GM23248 (cell line): Measurements from ENCODE around the gene SCN8A. TPM values are rescaled to one million over a fixed set of nuclear protein-coding genes. Genes with fewer than 3 reads are reported as not detected.

ENCODE experiments used
- DNase-seq: peaks from one replicate; pipeline ENCODE4 v3.0.0-alpha.2; 2015
- H2AFZ ChIP-seq: fragments of 200-600 bp; sonication (generic); 2 replicates; pipeline ENCODE4 v1.6.1; 2016; ENCODE audit warnings: antibody characterized with exemption
- H3F3A ChIP-seq: fragments of 200-600 bp; sonication (generic); 2 replicates; pipeline ENCODE4 v1.6.1; 2016; ENCODE audit warnings: mild to moderate bottlenecking, antibody characterized with exemption, mixed run types; ENCODE audit not compliant: insufficient read depth
- H3K27ac ChIP-seq: fragments of 200-600 bp; sonication (generic); 2 replicates; pipeline ENCODE4 v1.5.1; 2016; ENCODE audit warnings: mild to moderate bottlenecking
- H3K27me3 ChIP-seq: fragments of 200-600 bp; sonication (generic); replicated peaks from 2 replicates; pipeline ENCODE4 v1.6.1; 2016; ENCODE audit warnings: mild to moderate bottlenecking; ENCODE audit not compliant: insufficient read depth
- H3K36me3 ChIP-seq: fragments of 200-600 bp; sonication (generic); 2 replicates; pipeline ENCODE4 v1.6.1; 2016; ENCODE audit warnings: low read depth, mild to moderate bottlenecking
- H3K4me1 ChIP-seq: fragments of 200-600 bp; sonication (generic); 2 replicates; pipeline ENCODE4 v1.6.1; 2016; ENCODE audit warnings: mild to moderate bottlenecking; ENCODE audit not compliant: insufficient read depth
- H3K4me2 ChIP-seq: fragments of 200-600 bp; sonication (generic); one replicate; pipeline ENCODE4 v1.6.1; 2016; ENCODE audit warnings: mild to moderate bottlenecking; ENCODE audit not compliant: unreplicated experiment
- H3K4me3 ChIP-seq: fragments of 200-600 bp; sonication (generic); 2 replicates; pipeline ENCODE4 v1.5.1; 2016; ENCODE audit warnings: mild to moderate bottlenecking
- H3K79me2 ChIP-seq: fragments of 200-600 bp; sonication (generic); 2 replicates; pipeline ENCODE4 v1.6.1; 2016; ENCODE audit warnings: mild to moderate bottlenecking; ENCODE audit not compliant: insufficient read depth
- H3K9ac ChIP-seq: fragments of 200-600 bp; sonication (generic); 2 replicates; pipeline ENCODE4 v1.6.1; 2016; ENCODE audit warnings: mild to moderate bottlenecking
- H3K9me2 ChIP-seq: fragments of 200-600 bp; sonication (generic); 2 replicates; pipeline ENCODE4 v1.6.1; 2016; ENCODE audit warnings: mixed run types, mild to moderate bottlenecking, moderate library complexity; ENCODE audit not compliant: insufficient read depth
- H3K9me3 ChIP-seq: fragments of 200-600 bp; sonication (generic); one replicate; pipeline ENCODE4 v1.6.1; 2017; ENCODE audit warnings: low read depth
- H4K20me1 ChIP-seq: fragments of 200-600 bp; sonication (generic); 2 replicates; pipeline ENCODE4 v1.6.0; 2016; ENCODE audit not compliant: insufficient read depth
- EZH2 ChIP-seq: fragments of 200-600 bp; sonication (generic); IDR thresholded peaks from 2 replicates; pipeline ENCODE4 v1.6.1; 2018; ENCODE audit warnings: antibody characterized with exemption, mild to moderate bottlenecking; ENCODE audit not compliant: insufficient read depth, poor library complexity, severe bottlenecking
- EZH2phosphoT487 ChIP-seq: fragments of 200-600 bp; sonication (generic); IDR thresholded peaks from 2 replicates; pipeline ENCODE4 v1.6.1; 2018; ENCODE audit warnings: antibody characterized with exemption, moderate library complexity, mild to moderate bottlenecking, low read depth; ENCODE audit not compliant: insufficient read depth
- WGBS, 2 experiments: methylation state at CpG; one replicate each; pipeline ENCODE4 v1.1.6; 2015 to 2017; ENCODE audit warnings: low lambda C conversion rate in 2 of 2, low coverage in 1 of 2; ENCODE audit errors: missing lambda C conversion rate in 2 of 2; 5-methylcytosine and 5-hydroxymethylcytosine counted together
- in situ Hi-C: fragments of 300-500 bp; cut with MboI; formaldehyde crosslinking; loops from 2 replicates; pipeline ENCODE4 v1.15.0; 2020
- polyA plus RNA-seq: library from polyadenylated mRNA; unstranded; fragments of >200 nt; fragmentation: Nextera tagmentation; extraction: Ambion mirVana; gene quantifications from 2 replicates; pipeline ENCODE4 v1.2.1, GENCODE V29; 2016
- total RNA-seq: library from RNA; depleted of rRNA; stranded (reverse); fragments of >200 nt; shearing (Covaris generic); gene quantifications from 2 replicates; pipeline ENCODE4 v1.2.3, GENCODE V29; 2014; rRNA removed

Gene SCN8A
- total RNA-seq (12.9 and 13.8 TPM in 2 replicates), polyA plus RNA-seq (4.4 and 6.7 TPM in 2 replicates)

- H3F3A ChIP-seq, result peaks cover 19% of the 10 kb centered on the region
- peak within 1 kb of the TSS; percentile 97 for H3K4me3 ChIP-seq
- no peaks in the 10 kb centered on the region for H3K27me3 ChIP-seq
- TF ChIP-seq EZH2phosphoT487, result no peak
- TF ChIP-seq EZH2, result no peak
- H3K27ac ChIP-seq, result peak within 1 kb of the TSS; percentile 62
- H3K4me2 ChIP-seq, result peak within 1 kb of the TSS; percentile 97
- H3K9ac ChIP-seq, result peak within 1 kb of the TSS; percentile 82
- H3K9me3 ChIP-seq, result no peaks in the 10 kb centered on the region
- 0 to 2% methylated on average over 23 to 56 of the region's 91 CpGs for WGBS, 2 experiments
- no peaks in the 10 kb centered on the region for H3K36me3 ChIP-seq
- H3K9me2 ChIP-seq, result no peaks in the 10 kb centered on the region
- in situ Hi-C loops, result no loop called here
- H3K79me2 ChIP-seq, result peaks cover 74% of the 10 kb centered on the region
- H4K20me1 ChIP-seq, result peaks cover 24% of the 10 kb centered on the region; the same call in 1 of the 2 replicates
- peaks cover 13% of the 10 kb centered on the region for H3K4me1 ChIP-seq
- DNase-seq, result peak; percentile 89
- H2AFZ ChIP-seq, result peak within 1 kb of the TSS; percentile 89
These were observed at the start of gene SCN8A for GRCh38 chr12:51591016-51591901. SCN8A (plus strand) TSS chr12:51591233; CDS start chr12:51662818, 71,585 bp downstream.

GRCh38 chr12:51546097-51546496 is 44.9 kb upstream of the SCN8A start:
- DNase-seq, result no peak
- H2AFZ ChIP-seq, result no peak overlapping the region
- H3K4me2 ChIP-seq, result no peak overlapping the region
- H3K27me3 ChIP-seq, result no peaks in the 10 kb centered on the region
- no peaks in the 10 kb centered on the region for H4K20me1 ChIP-seq
- H3K79me2 ChIP-seq, result no peaks in the 10 kb centered on the region
- TF ChIP-seq EZH2phosphoT487 (no peak), EZH2 (no peak)
- in situ Hi-C loops, result no loop called here
- no peak overlapping the region for H3K27ac ChIP-seq
- no peak overlapping the region for H3K4me3 ChIP-seq
- H3K9ac ChIP-seq, result no peak overlapping the region
- no peaks in the 10 kb centered on the region for H3K36me3 ChIP-seq
- H3K9me2 ChIP-seq, result no peaks in the 10 kb centered on the region
- H3F3A ChIP-seq, result no peaks in the 10 kb centered on the region
- H3K9me3 ChIP-seq, result no peaks in the 10 kb centered on the region
- H3K4me1 ChIP-seq, result peaks cover 7% of the 10 kb centered on the region; the same call in 1 of the 2 replicates

- Histone ChIP-seq H3K79me2 (no peaks in the 10 kb centered on the region), H3K9me2 (no peaks in the 10 kb centered on the region), H2AFZ (no peak overlapping the region), H3K4me2 (no peak overlapping the region), H3K27me3 (no peaks in the 10 kb centered on the region), H3K4me1 (peaks cover 7% of the 10 kb centered on the region; the same call in 1 of the 2 replicates), H3K27ac (no peak overlapping the region), H3K9me3 (no peaks in the 10 kb centered on the region), H3K36me3 (no peaks in the 10 kb centered on the region), H3K4me3 (no peak overlapping the region), H3K9ac (no peak overlapping the region), H4K20me1 (no peaks in the 10 kb centered on the region), H3F3A (no peaks in the 10 kb centered on the region)
- WGBS, 2 experiments, result 82% methylated on average over 6 of the region's 6 CpGs
- TF ChIP-seq EZH2, result no peak
- no peak for TF ChIP-seq EZH2phosphoT487
- in situ Hi-C loops, result no loop called here
- no peak for DNase-seq
These were observed 43.4 kb upstream of the SCN8A start for GRCh38 chr12:51547606-51548005.

GRCh38 chr12:51548241-51548640 is 42.8 kb upstream of the SCN8A start:
- TF ChIP-seq EZH2phosphoT487 (no peak), EZH2 (no peak)
- Histone ChIP-seq H3K9ac (no peak overlapping the region), H3K36me3 (no peaks in the 10 kb centered on the region), H3K79me2 (no peaks in the 10 kb centered on the region), H2AFZ (no peak overlapping the region), H3K9me3 (no peaks in the 10 kb centered on the region), H3K4me2 (no peak overlapping the region), H3K9me2 (no peaks in the 10 kb centered on the region), H4K20me1 (no peaks in the 10 kb centered on the region), H3K4me1 (peaks cover 7% of the 10 kb centered on the region; the same call in 1 of the 2 replicates), H3F3A (no peaks in the 10 kb centered on the region), H3K4me3 (no peak overlapping the region), H3K27ac (no peak overlapping the region), H3K27me3 (no peaks in the 10 kb centered on the region)
- no peak for DNase-seq
- in situ Hi-C loops, result no loop called here
- 74 to 84% methylated on average over 2 of the region's 2 CpGs for WGBS, 2 experiments
